PC-3 (cell line): Measurements from ENCODE around the gene CNTNAP2. TPM values are rescaled to one million over a fixed set of nuclear protein-coding genes. Genes with fewer than 3 reads are reported as not detected.

ENCODE experiments used
- ATAC-seq: fragments of 200-7000 bp; cut with Tn5 transposase; 2 replicates; pipeline ENCODE4 v1.9.1; 2020; ENCODE audit warnings: mild to moderate bottlenecking, moderate library complexity
- BruUV-seq: library from RNA; stranded (reverse); fragments of 400-500 nt; replicated peaks from 2 replicates; lab custom pipeline; 2021; lab: Mats Ljungman, UMichigan
- CTCF ChIA-PET: fragments of 300-600 bp; sonication (Branson Sonifier 250); formaldehyde crosslinking; loops from one replicate; lab custom pipeline; 2022; ENCODE audit warnings: antibody characterized with exemption; lab: Charles Lee
- POLR2A ChIA-PET: fragments of 300-600 bp; sonication (Branson Sonifier 250); formaldehyde crosslinking; loops from one replicate; lab custom pipeline; 2022; ENCODE audit warnings: antibody characterized with exemption; ENCODE audit not compliant: unreplicated experiment; lab: Charles Lee
- DNase-seq: peaks from one replicate; pipeline ENCODE4 v3.0.0-alpha.2; 2015
- H2AFZ ChIP-seq: fragments of 300-600 bp; sonication (generic); 2 replicates; pipeline ENCODE4 v1.6.0; 2016; ENCODE audit warnings: antibody characterized with exemption, low read length
- H3F3A ChIP-seq: fragments of 300-600 bp; sonication (generic); one replicate; pipeline ENCODE4 v1.6.0; 2017; ENCODE audit warnings: antibody characterized with exemption, low read length, control low read depth, mild to moderate bottlenecking; ENCODE audit not compliant: unreplicated experiment
- H3K27ac ChIP-seq: fragments of 300-600 bp; sonication (generic); 2 replicates; pipeline ENCODE4 v1.5.1; 2016; ENCODE audit warnings: mild to moderate bottlenecking, low read length
- H3K27me3 ChIP-seq: fragments of 300-600 bp; sonication (generic); 2 replicates; pipeline ENCODE4 v1.6.1; 2016; ENCODE audit warnings: low read length, mixed read lengths
- H3K36me3 ChIP-seq: fragments of 300-600 bp; sonication (generic); 2 replicates; pipeline ENCODE4 v1.6.1; 2016; ENCODE audit warnings: low read depth, mixed run types, low read length, mixed read lengths
- H3K4me1 ChIP-seq: fragments of 300-600 bp; sonication (generic); 2 replicates; pipeline ENCODE4 v1.5.1; 2016; ENCODE audit warnings: low read length; ENCODE audit not compliant: insufficient read depth
- H3K4me2 ChIP-seq: fragments of 300-600 bp; sonication (generic); 2 replicates; pipeline ENCODE4 v1.6.0; 2016; ENCODE audit warnings: low read length
- H3K4me3 ChIP-seq: fragments of 300-600 bp; sonication (generic); 2 replicates; pipeline ENCODE4 v1.5.1; 2016; ENCODE audit warnings: mild to moderate bottlenecking, low read length, mixed read lengths
- H3K79me2 ChIP-seq: fragments of 300-600 bp; sonication (generic); 2 replicates; pipeline ENCODE4 v1.6.1; 2017; ENCODE audit warnings: low read length, mixed read lengths
- H3K9ac ChIP-seq: fragments of 300-600 bp; sonication (generic); 2 replicates; pipeline ENCODE4 v1.6.0; 2016; ENCODE audit warnings: mild to moderate bottlenecking, low read length
- H3K9me2 ChIP-seq: fragments of 300-600 bp; sonication (generic); replicated peaks from 2 replicates; pipeline ENCODE4 v1.6.1; 2016; ENCODE audit warnings: mixed run types, low read length, mixed read lengths
- H3K9me3 ChIP-seq: fragments of 300-600 bp; sonication (generic); 2 replicates; pipeline ENCODE4 v1.6.1; 2016; ENCODE audit warnings: low read length, mixed read lengths
- H4K20me1 ChIP-seq: fragments of 300-600 bp; sonication (generic); 2 replicates; pipeline ENCODE4 v1.6.1; 2016; ENCODE audit warnings: low read length, mixed read lengths
- CTCF ChIP-seq: fragments of 300-600 bp; sonication (generic); conservative IDR thresholded peaks from 2 replicates; pipeline ENCODE4 v1.5.1; 2017; ENCODE audit warnings: antibody characterized with exemption, low read depth, mild to moderate bottlenecking, low read length
- EZH2 ChIP-seq: fragments of 300-600 bp; sonication (generic); IDR thresholded peaks from one replicate; pipeline ENCODE4 v1.6.1; 2017; ENCODE audit warnings: antibody characterized with exemption, mild to moderate bottlenecking, low read length; ENCODE audit not compliant: unreplicated experiment
- EZH2phosphoT487 ChIP-seq: fragments of 300-600 bp; sonication (generic); IDR thresholded peaks from 2 replicates; pipeline ENCODE4 v1.6.1; 2018; ENCODE audit warnings: mild to moderate bottlenecking, antibody characterized with exemption, low read length, borderline replicate concordance
- intact Hi-C: fragments of 100-400 bp; cut with micrococcal nuclease; formaldehyde crosslinking; loops from 2 replicates; pipeline ENCODE4 v1.9.0; 2023
- total RNA-seq: library from RNA; depleted of rRNA; stranded (reverse); fragments of >200 nt; gene quantifications from 2 replicates; pipeline ENCODE4 v1.2.3, GENCODE V29; 2014

CNTNAP2 gene
- total RNA-seq, 1 experiment from 2014 or later: 1.5 TPM

GRCh38 chr7:147509541-147510200 lies 1393.1 kb downstream of the CNTNAP2 start:
- Histone ChIP-seq H3K4me2 (peak overlapping the region; percentile 67), H3K36me3 (no peaks in the 10 kb centered on the region), H3K27me3 (no peaks in the 10 kb centered on the region), H3K9ac (peak overlapping the region; percentile 80), H3K79me2 (no peaks in the 10 kb centered on the region), H3K9me3 (no peaks in the 10 kb centered on the region), H3K4me1 (peaks cover 38% of the 10 kb centered on the region), H3K27ac (peak overlapping the region; percentile 96), H3F3A (no peaks in the 10 kb centered on the region), H3K9me2 (no peaks in the 10 kb centered on the region), H3K4me3 (no peak overlapping the region), H2AFZ (peak overlapping the region; percentile 20; the same call in 1 of the 2 replicates), H4K20me1 (no peaks in the 10 kb centered on the region)
- ATAC-seq: peak; percentile 59
- intact Hi-C loops: loop anchor here (1.0 to 5.0 kb wide), 4 partner anchors 61 to 212 kb away; no protein-coding TSS in a partner anchor
- TF ChIP-seq CTCF (no peak), EZH2phosphoT487 (no peak), EZH2 (no peak)
- TSS peak; percentile 93 for BruUV-seq
- ChIA-PET CTCF (interaction anchor here (0.5 kb wide), 1 partner anchor 24 kb away, joined by 3 read pairs; no protein-coding TSS in a partner anchor), POLR2A (interaction anchor here (0.7 kb wide), 1 partner anchor 14 kb away, joined by 3 read pairs; no protein-coding TSS in a partner anchor)
- peak; percentile 71 for DNase-seq

GRCh38 chr7:147510201-147510542 lies 1393.6 kb downstream of the CNTNAP2 start:
- Histone ChIP-seq H3K4me3 (no peak overlapping the region), H2AFZ (peak overlapping the region; percentile 20; the same call in 1 of the 2 replicates), H3K36me3 (no peaks in the 10 kb centered on the region), H3K27ac (peak overlapping the region; percentile 96), H3K9me2 (no peaks in the 10 kb centered on the region), H3K9me3 (no peaks in the 10 kb centered on the region), H3K9ac (peak overlapping the region; percentile 80), H4K20me1 (no peaks in the 10 kb centered on the region), H3K79me2 (no peaks in the 10 kb centered on the region), H3K4me2 (peak overlapping the region; percentile 67), H3F3A (no peaks in the 10 kb centered on the region), H3K27me3 (no peaks in the 10 kb centered on the region), H3K4me1 (peaks cover 38% of the 10 kb centered on the region)
- no peak for DNase-seq
- intact Hi-C loops: loop anchor here (2.0 to 5.0 kb wide), 3 partner anchors 69 to 213 kb away; no protein-coding TSS in a partner anchor
- no peak for ATAC-seq
- BruUV-seq: no TSS peak
- no peak for TF ChIP-seq CTCF
- no peak for TF ChIP-seq EZH2phosphoT487
- TF ChIP-seq EZH2: no peak
- ChIA-PET POLR2A (no interaction called here), CTCF (interaction anchor here (0.6 kb wide), 1 partner anchor 61 kb away, joined by 3 read pairs; no protein-coding TSS in a partner anchor)
